HG03175 (cell line): ENCODE results near the gene ETF1.

Source experiments
- ATAC-seq: cut with Tn5 transposase; IDR thresholded peaks from one replicate; pipeline ENCODE4 v1.9.1; 2021; ENCODE audit warnings: mild to moderate bottlenecking, moderate library complexity; ENCODE audit not compliant: unreplicated experiment

ETF1 gene

DNA sequence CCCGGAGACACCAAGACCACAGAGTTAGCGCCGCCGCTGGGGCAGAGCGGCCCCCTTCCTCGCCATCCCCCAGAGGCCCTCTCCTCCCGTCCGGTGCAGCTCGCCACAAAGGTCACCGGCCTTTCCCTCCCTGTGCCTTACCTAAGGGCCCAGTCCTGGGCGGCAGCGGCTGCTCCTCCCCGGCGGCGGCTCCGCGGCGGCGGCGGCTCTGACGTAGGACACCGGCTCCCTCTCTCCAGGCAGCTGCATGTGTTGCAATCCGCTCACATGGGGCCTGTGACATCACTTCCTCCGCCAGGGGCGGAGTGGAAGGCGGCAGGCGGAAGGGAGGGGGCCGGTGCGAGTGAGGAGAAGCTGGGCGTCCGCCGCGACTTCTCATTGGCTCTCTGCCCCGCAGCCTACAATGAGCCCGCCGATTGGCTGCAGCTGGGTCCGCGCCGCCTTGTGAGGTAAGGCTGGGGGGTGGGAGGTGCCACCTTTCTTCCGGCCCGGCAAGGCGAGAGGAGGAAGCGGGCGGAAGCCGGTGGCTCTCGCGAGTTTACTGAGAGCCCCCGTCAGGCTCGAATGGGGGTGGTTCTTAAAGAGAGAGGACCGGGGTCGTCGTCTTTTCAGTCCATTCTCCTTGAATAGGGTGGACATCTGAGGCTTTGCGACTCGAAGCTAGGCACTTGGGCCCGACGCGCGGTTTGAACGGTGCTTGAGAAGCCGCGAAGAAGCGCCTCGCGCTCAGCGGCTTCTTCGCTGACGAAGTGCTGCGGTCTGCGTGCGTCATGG lies at the start of gene ETF1:
Gene ETF1 (minus strand): TSS at position 281 of the 774 bp plus-strand sequence. CDS start 318 bp downstream, outside the sequence.
- peak; percentile 91 for ATAC-seq

- ATAC-seq: no peak
Observed at GRCh38 chr5:138588013-138588788, 45.2 kb upstream of the ETF1 start.

GRCh38 chr5:138585157-138585556 lies 42.1 kb upstream of the ETF1 start:
- no peak for ATAC-seq

- no peak for ATAC-seq
Observed at GRCh38 chr5:138583984-138584637, 41.1 kb upstream of the ETF1 start.

GRCh38 chr5:138582959-138583358 lies 39.9 kb upstream of the ETF1 start:
- no peak for ATAC-seq

- no peak for ATAC-seq
Observed at GRCh38 chr5:138580777-138581176, 37.7 kb upstream of the ETF1 start.

DNA sequence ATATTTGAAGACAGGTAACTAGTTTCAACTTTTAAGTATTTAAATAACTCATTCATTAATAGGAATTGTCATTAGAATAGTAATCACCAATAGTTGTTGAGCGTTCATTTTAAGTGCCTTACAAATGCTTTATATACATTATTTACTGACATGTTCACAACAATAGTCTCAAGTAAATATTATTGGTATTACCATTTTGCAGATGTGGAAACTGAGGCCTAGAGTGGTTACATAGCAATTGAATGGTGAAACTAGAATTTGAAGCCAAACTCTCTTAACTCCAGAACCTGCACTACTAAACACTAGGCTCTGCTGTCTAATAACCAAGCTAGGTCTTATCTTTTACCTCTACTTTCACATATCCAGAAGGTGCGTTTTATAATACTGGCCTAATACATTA lies 37.0 kb upstream of the ETF1 start:
- no peak for ATAC-seq

DNA sequence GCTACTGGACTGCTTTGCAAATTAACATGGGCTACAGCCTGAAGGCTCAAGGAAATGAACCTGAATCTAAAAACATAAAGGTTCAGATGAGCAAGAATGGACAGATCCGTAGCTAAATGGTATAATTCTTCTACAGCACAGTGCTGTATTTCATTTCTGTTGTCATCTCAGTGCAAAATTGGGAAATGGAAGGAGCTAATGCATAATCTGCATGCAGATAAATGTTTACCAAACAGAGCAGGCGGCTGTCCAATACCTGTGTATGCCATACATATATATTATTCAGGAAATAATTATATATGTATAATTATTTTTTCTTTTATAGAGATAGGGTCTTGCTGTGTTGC lies 36.5 kb upstream of the ETF1 start:
- no peak for ATAC-seq

DNA sequence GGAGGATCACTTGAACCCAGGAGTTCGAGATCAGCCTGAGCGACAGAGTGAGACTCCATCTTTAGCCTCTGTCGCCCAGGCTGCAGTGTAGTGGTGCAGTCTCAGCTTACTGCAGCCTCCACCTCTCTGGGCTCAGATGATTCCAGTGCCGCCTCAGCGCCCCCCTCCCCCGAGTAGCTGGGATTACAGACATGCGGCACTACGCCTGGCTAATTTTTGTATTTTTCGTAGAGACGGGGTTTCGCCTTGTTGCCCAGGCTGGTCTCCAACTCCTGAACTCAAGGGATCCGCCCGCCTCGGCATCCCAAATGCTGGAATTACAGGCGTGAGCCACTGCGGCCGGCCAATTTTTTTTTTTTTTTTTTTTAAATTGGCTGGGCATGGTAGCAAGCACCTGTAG lies 34.4 kb upstream of the ETF1 start:
- ATAC-seq: no peak

- peak; percentile 84 for ATAC-seq
Observed at GRCh38 chr5:138575194-138576015, 32.4 kb upstream of the ETF1 start, which contains the start of gene HSPA9. Gene HSPA9 (minus strand): TSS chr5:138575401. CDS start chr5:138575318, 83 bp downstream.

DNA sequence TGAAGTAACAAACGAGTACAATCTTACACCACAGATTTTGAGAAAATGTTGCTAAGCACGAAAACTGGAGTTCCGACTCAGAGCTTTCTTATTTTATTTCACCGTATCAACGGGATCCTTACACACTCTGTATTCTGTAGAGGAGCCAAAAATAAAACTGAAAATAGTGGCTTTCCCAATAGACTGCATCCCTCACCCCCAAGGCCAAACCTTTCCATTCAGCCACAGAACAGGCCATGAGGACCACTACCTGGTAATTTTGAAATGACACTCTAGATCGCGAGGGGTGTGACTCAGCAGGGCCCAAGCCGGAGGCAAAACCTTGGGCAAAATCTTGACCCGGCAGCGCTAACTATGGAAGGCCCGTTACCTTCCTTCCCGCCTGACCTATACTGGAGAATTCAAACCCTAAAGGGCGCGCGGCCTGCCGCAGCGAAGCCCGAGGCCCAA lies 31.7 kb upstream of the ETF1 start:
- ATAC-seq: no peak

GRCh38 chr5:138573949-138574670 lies 31.1 kb upstream of the ETF1 start:
- ATAC-seq: no peak

DNA sequence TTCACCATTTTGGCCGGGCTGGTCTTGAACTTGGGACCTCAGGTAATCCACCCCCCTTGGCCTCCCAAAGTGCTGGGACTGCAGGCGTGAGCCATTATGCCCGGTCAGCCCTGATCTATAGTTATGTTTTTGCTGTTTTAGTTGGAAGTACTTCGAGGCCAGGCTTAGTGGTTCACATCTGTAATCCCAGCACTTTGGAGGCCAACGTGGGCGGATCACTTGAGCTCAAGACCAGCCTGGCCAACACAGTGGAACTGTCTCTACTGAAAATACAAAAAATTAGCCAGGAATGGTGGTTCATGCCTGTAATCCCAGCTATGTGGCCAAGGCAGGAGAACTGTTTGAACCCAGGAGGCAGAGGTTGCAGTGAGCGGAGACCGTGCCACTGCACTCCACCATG lies 30.2 kb upstream of the ETF1 start:
- no peak for ATAC-seq

DNA sequence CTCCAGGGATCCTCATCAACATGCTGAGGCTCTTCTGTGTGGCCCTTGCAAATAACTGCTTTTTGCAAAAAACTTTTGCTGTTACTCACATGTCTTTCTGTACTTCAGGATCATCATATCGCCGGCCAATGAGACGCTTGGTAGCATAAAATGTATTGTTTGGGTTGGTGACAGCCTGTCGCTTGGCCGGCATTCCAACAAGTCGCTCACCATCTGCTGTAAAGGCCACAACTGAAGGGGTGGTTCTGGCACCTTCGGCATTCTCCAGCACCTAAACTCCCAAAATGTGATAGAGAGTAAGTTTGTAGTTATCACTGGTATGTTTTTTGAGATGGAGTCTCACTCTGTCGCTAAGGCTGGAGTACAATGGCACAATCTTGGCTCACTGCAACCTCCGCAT lies 27.8 kb upstream of the ETF1 start:
- ATAC-seq: no peak

- ATAC-seq: no peak
Observed at GRCh38 chr5:138569782-138570181, 26.7 kb upstream of the ETF1 start.

- ATAC-seq: no peak
Observed at GRCh38 chr5:138568061-138568824, 25.2 kb upstream of the ETF1 start.

- ATAC-seq: no peak
Observed at GRCh38 chr5:138566792-138567191, 23.8 kb upstream of the ETF1 start.

GRCh38 chr5:138565100-138565821 lies 22.2 kb upstream of the ETF1 start:
- ATAC-seq: peak; percentile 67

DNA sequence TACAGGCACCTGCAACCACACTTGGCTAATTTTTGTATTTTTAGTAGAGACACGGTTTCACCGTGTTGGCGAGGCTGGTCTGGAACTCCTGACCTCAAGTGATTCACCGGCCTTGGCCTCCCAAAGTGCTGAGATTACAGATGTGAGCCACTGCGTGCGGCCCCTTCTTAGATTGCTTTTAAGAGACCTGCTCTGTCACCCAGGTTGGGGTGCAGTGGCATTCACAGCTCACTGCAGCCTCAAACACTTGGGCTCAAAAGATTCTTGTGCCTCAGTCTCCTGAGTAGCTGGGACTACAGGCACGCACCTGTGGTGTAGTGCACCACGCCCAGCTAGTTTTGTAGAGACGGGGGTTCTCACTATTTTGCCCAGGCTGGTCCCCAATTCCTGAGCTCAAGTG lies 21.2 kb upstream of the ETF1 start:
- no peak for ATAC-seq
